Common myeloid progenitor, CD34-positive (primary cell): ENCODE measurements around the gene CDH22.

Experiments
- CTCF ChIA-PET: fragments of 350-600 bp; sonication (Branson Sonifier 250); formaldehyde crosslinking; loops from one replicate; lab custom pipeline; 2021; ENCODE audit warnings: antibody characterized with exemption; lab: Charles Lee
- POLR2A ChIA-PET: fragments of 350-600 bp; sonication (Branson Sonifier 250); formaldehyde crosslinking; loops from one replicate; lab custom pipeline; 2021; ENCODE audit warnings: antibody characterized with exemption; lab: Charles Lee
- DNase-seq, 3 donors: peaks; one replicate each; pipeline versions ENCODE4 v3.0.0 to v3.0.0-alpha.2; 2013
- H3K27ac ChIP-seq, 2 experiments: 1 replicate in 1 of 2; 2 replicates in 1 of 2; pipeline ENCODE4 v1.7.0; 2013; ENCODE audit warnings: inconsistent platforms in 2 of 2, low read length in 2 of 2, mild to moderate bottlenecking in 2 of 2, low read depth in 1 of 2, moderate library complexity in 1 of 2; ENCODE audit not compliant: severe bottlenecking in 2 of 2, insufficient read depth in 1 of 2, poor library complexity in 1 of 2
- H3K27me3 ChIP-seq, 5 experiments: replicated peaks in 2 of 5; 1 replicate in 3 of 5; 2 replicates in 2 of 5; pipeline versions ENCODE4 v1.6.1 to v1.7.0; 2013; ENCODE audit warnings: low read length in 4 of 5, mild to moderate bottlenecking in 2 of 5, moderate library complexity in 2 of 5, inconsistent platforms in 1 of 5; ENCODE audit not compliant: insufficient read depth in 5 of 5, control insufficient read depth in 4 of 5
- H3K36me3 ChIP-seq, 4 experiments: 1 replicate in 2 of 4; 2 replicates in 2 of 4; pipeline versions ENCODE4 v1.6.1 to v1.7.0; 2013; ENCODE audit warnings: low read length in 3 of 4, control low read depth in 1 of 4, mild to moderate bottlenecking in 1 of 4; ENCODE audit not compliant: control insufficient read depth in 4 of 4, insufficient read depth in 4 of 4
- H3K4me1 ChIP-seq, 4 experiments: 1 replicate in 3 of 4; 2 replicates in 1 of 4; pipeline versions ENCODE4 v1.6.1 to v1.7.1; 2013; ENCODE audit warnings: low read length in 3 of 4, mild to moderate bottlenecking in 3 of 4, control low read depth in 1 of 4, inconsistent platforms in 1 of 4, moderate library complexity in 1 of 4; ENCODE audit not compliant: control insufficient read depth in 4 of 4, insufficient read depth in 4 of 4; ENCODE audit errors: control extremely low read depth in 1 of 4
- H3K4me3 ChIP-seq, 7 experiments: 1 replicate in 4 of 7; 2 replicates in 3 of 7; pipeline versions ENCODE4 v1.5.1 to v1.7.0; 2013; ENCODE audit warnings: mild to moderate bottlenecking in 7 of 7, low read length in 6 of 7, moderate library complexity in 6 of 7, inconsistent platforms in 2 of 7, low read depth in 2 of 7, control low read depth in 1 of 7; ENCODE audit not compliant: insufficient read depth in 4 of 7, control insufficient read depth in 1 of 7; ENCODE audit errors: extremely low read depth in 1 of 7
- H3K9me3 ChIP-seq, 5 experiments: 1 replicate in 4 of 5; 2 replicates in 1 of 5; pipeline versions ENCODE4 v1.6.1 to v1.7.1; 2013; ENCODE audit warnings: low read length in 4 of 5, mild to moderate bottlenecking in 2 of 5, inconsistent platforms in 1 of 5, low read depth in 1 of 5, moderate library complexity in 1 of 5; ENCODE audit not compliant: control insufficient read depth in 4 of 5, insufficient read depth in 2 of 5; ENCODE audit errors: control extremely low read depth in 1 of 5
- WGBS: methylation state at CpG from one replicate; pipeline ENCODE4 v1.1.5; 2013; ENCODE audit not compliant: insufficient coverage; 5-methylcytosine and 5-hydroxymethylcytosine counted together

Gene CDH22

GRCh38 chr20:46206992-46207549 is 101.2 kb downstream of the CDH22 start:
- Histone ChIP-seq H3K36me3 (no peaks in the 10 kb centered on the region), H3K9me3 (no peaks in the 10 kb centered on the region), H3K27me3 (peaks cover 0 to 33% (median 11%) of the 10 kb centered on the region in 5 experiments), H3K4me1 (peaks cover 2 to 29% (median 23%) of the 10 kb centered on the region in 4 experiments), H3K27ac (no peak overlapping the region), H3K4me3 (no peak overlapping the region)
- ChIA-PET CTCF (no interaction called here), POLR2A (no interaction called here)
- WGBS, result 88% methylated on average over 3 of the region's 6 CpGs
- DNase-seq, result no peak

GRCh38 chr20:46206025-46206424 is 102.3 kb downstream of the CDH22 start:
- POLR2A ChIA-PET, result no interaction called here
- Histone ChIP-seq H3K4me3 (no peak overlapping the region), H3K4me1 (peaks cover 2 to 29% (median 23%) of the 10 kb centered on the region in 4 experiments), H3K9me3 (no peaks in the 10 kb centered on the region), H3K36me3 (no peaks in the 10 kb centered on the region), H3K27me3 (peaks cover 0 to 33% (median 20%) of the 10 kb centered on the region in 5 experiments), H3K27ac (no peak overlapping the region)
- 0% methylated on average over 5 of the region's 5 CpGs for whole genome bisulfite sequencing
- peak; percentile 30 to 67 (median 63) for DNase-seq
- CTCF ChIA-PET, result interaction anchor here (1.0 kb wide), 1 partner anchor 30 kb away, joined by 3 read pairs; no protein-coding TSS in a partner anchor

- 38% methylated on average over 3 of the region's 3 CpGs for WGBS
- Histone ChIP-seq H3K27me3 (peaks cover 0 to 33% (median 19%) of the 10 kb centered on the region in 5 experiments), H3K4me3 (no peak overlapping the region), H3K9me3 (no peaks in the 10 kb centered on the region), H3K4me1 (peaks cover 2 to 29% (median 23%) of the 10 kb centered on the region in 4 experiments), H3K36me3 (no peaks in the 10 kb centered on the region), H3K27ac (no peak overlapping the region)
- ChIA-PET POLR2A (no interaction called here), CTCF (interaction anchor here (1.0 kb wide), 1 partner anchor 30 kb away, joined by 3 read pairs; no protein-coding TSS in a partner anchor)
- no peak for DNase-seq
Measured at GRCh38 chr20:46205349-46205748, 102.9 kb downstream of the CDH22 start.

GRCh38 chr20:46204594-46205186 is 103.6 kb downstream of the CDH22 start:
- H3K9me3 ChIP-seq, result no peaks in the 10 kb centered on the region
- peaks cover under 1 to 33% (median 19%) of the 10 kb centered on the region in 5 experiments for H3K27me3 ChIP-seq
- no peak overlapping the region for H3K27ac ChIP-seq
- WGBS, result 80% methylated on average over 6 of the region's 8 CpGs
- POLR2A ChIA-PET, result no interaction called here
- DNase-seq, result no peak
- H3K4me1 ChIP-seq, result peaks cover 2 to 29% (median 23%) of the 10 kb centered on the region in 4 experiments
- H3K36me3 ChIP-seq, result no peaks in the 10 kb centered on the region
- no peak overlapping the region for H3K4me3 ChIP-seq
- CTCF ChIA-PET, result interaction anchor here (0.6 to 1.0 kb wide), 2 partner anchors 29 to 760 kb away, joined by 3 read pairs; no protein-coding TSS in a partner anchor

GRCh38 chr20:46203510-46203837 is 104.8 kb downstream of the CDH22 start:
- Histone ChIP-seq H3K4me3 (no peak overlapping the region), H3K36me3 (no peaks in the 10 kb centered on the region), H3K27me3 (peaks cover 2 to 36% (median 23%) of the 10 kb centered on the region in 5 experiments), H3K9me3 (no peaks in the 10 kb centered on the region), H3K27ac (no peak overlapping the region), H3K4me1 (peaks cover 2 to 29% (median 23%) of the 10 kb centered on the region in 4 experiments)
- ChIA-PET POLR2A (no interaction called here), CTCF (no interaction called here)
- WGBS, result 94% methylated on average over 2 of the region's 3 CpGs
- no peak for DNase-seq

- Histone ChIP-seq H3K27me3 (peaks cover 2 to 41% (median 26%) of the 10 kb centered on the region in 5 experiments), H3K4me1 (peaks cover 2 to 29% (median 23%) of the 10 kb centered on the region in 4 experiments), H3K27ac (no peak overlapping the region), H3K4me3 (no peak overlapping the region), H3K9me3 (no peaks in the 10 kb centered on the region), H3K36me3 (no peaks in the 10 kb centered on the region)
- POLR2A ChIA-PET, result no interaction called here
- CTCF ChIA-PET, result interaction anchor here (0.8 kb wide), 1 partner anchor 372 kb away, joined by 3 read pairs; no protein-coding TSS in a partner anchor
- 88% methylated on average over 8 of the region's 11 CpGs for WGBS
- no peak for DNase-seq
Measured at GRCh38 chr20:46202766-46203509, 105.4 kb downstream of the CDH22 start.
